SK-N-SH (cell line): Measurements from ENCODE around the gene HSD3B7. TPM values are rescaled to one million over a fixed set of nuclear protein-coding genes. Genes with fewer than 3 reads are reported as not detected.

ENCODE experiments used
- CTCF ChIA-PET: fragments of 300-600, 350-600 bp; formaldehyde crosslinking; extraction: SDS; loops from one replicate; lab custom pipeline; 2021; lab: Yijun Ruan, JAX
- POLR2A ChIA-PET: fragments of 350-600 bp; sonication (Branson Sonifier 250); formaldehyde crosslinking; extraction: SDS; loops from one replicate; lab custom pipeline; 2020; ENCODE audit warnings: antibody characterized with exemption, inconsistent platforms; lab: Yijun Ruan, JAX
- DNase-seq: peaks from one replicate; pipeline ENCODE4 v3.0.0; 2012
- H2AFZ ChIP-seq: fragments of 200-600 bp; sonication (generic); 2 replicates; pipeline ENCODE4 v1.8.1; 2016; ENCODE audit warnings: antibody characterized with exemption, mild to moderate bottlenecking, low read depth
- H3F3A ChIP-seq: fragments of 200-600 bp; sonication (generic); replicated peaks from 2 replicates; pipeline ENCODE3; 2016; ENCODE audit warnings: antibody characterized with exemption, mild to moderate bottlenecking; ENCODE audit not compliant: insufficient read depth
- H3K27ac ChIP-seq, 2 experiments: fragments of 200-500 bp in 1 of 2; fragments of 200-600 bp in 1 of 2; sonication (Bioruptor generic) in 1 of 2; sonication (generic), shearing (Covaris generic) in 1 of 2; 2 replicates each; pipeline versions ENCODE4 v1.5.1 to v1.6.1; 2014 to 2016; ENCODE audit warnings: low read depth in 2 of 2, inconsistent platforms in 1 of 2, low read length in 1 of 2, mild to moderate bottlenecking in 1 of 2, mixed read lengths in 1 of 2
- H3K27me3 ChIP-seq: fragments of 200-600 bp; sonication (generic), shearing (Covaris generic); 2 replicates; pipeline ENCODE4 v1.6.1; 2016; ENCODE audit warnings: mixed run types; ENCODE audit not compliant: insufficient read depth
- H3K36me3 ChIP-seq, 2 experiments: fragments of 200-500 bp in 1 of 2; fragments of 200-600 bp in 1 of 2; sonication (Bioruptor generic) in 1 of 2; sonication (generic) in 1 of 2; replicated peaks in 1 of 2; 2 replicates each; pipeline versions ENCODE3 to v1.5.1; 2014 to 2016; ENCODE audit warnings: low read length in 1 of 2, mild to moderate bottlenecking in 1 of 2; ENCODE audit not compliant: insufficient read depth in 2 of 2, control insufficient read depth in 1 of 2
- H3K4me1 ChIP-seq, 2 experiments: fragments of 200-500 bp in 1 of 2; fragments of 200-600 bp in 1 of 2; sonication (Bioruptor generic) in 1 of 2; sonication (generic), shearing (Covaris generic) in 1 of 2; 2 replicates each; pipeline versions ENCODE4 v1.5.1 to v1.6.1; 2014 to 2016; ENCODE audit warnings: low read depth in 1 of 2, low read length in 1 of 2, mixed run types in 1 of 2; ENCODE audit not compliant: insufficient read depth in 2 of 2, control insufficient read depth in 1 of 2
- H3K4me2 ChIP-seq: fragments of 200-600 bp; sonication (generic), shearing (Covaris generic); 2 replicates; pipeline ENCODE4 v1.6.1; 2017; ENCODE audit warnings: mixed run types
- H3K4me3 ChIP-seq, 2 experiments: fragments of 200-500 bp in 1 of 2; fragments of 200-600 bp in 1 of 2; sonication (Bioruptor generic) in 1 of 2; sonication (generic), shearing (Covaris generic) in 1 of 2; 2 replicates each; pipeline versions ENCODE4 v1.5.1 to v1.8.1; 2014 to 2016; ENCODE audit warnings: low read depth in 2 of 2, inconsistent platforms in 1 of 2, low read length in 1 of 2, mild to moderate bottlenecking in 1 of 2, mixed read lengths in 1 of 2, moderate library complexity in 1 of 2
- H3K79me2 ChIP-seq: fragments of 200-600 bp; sonication (generic); 2 replicates; pipeline ENCODE4 v1.8.1; 2017; ENCODE audit warnings: mild to moderate bottlenecking; ENCODE audit not compliant: insufficient read depth
- H3K9ac ChIP-seq: fragments of 200-600 bp; sonication (generic); 2 replicates; pipeline ENCODE4 v1.6.1; 2017; ENCODE audit warnings: mixed run types
- H3K9me2 ChIP-seq: fragments of 200-600 bp; sonication (generic); 2 replicates; pipeline ENCODE4 v1.6.1; 2017; ENCODE audit warnings: mixed run types
- H3K9me3 ChIP-seq: fragments of 200-600 bp; sonication (generic); 2 replicates; pipeline ENCODE4 v1.6.1; 2017; ENCODE audit warnings: mixed run types, mild to moderate bottlenecking, moderate library complexity
- H4K20me1 ChIP-seq: fragments of 200-600 bp; sonication (generic); 2 replicates; pipeline ENCODE4 v1.6.1; 2017; ENCODE audit warnings: mild to moderate bottlenecking, mixed run types; ENCODE audit not compliant: insufficient read depth
- CHD2 ChIP-seq: fragments of 150-350 bp; IDR thresholded peaks from 2 replicates; pipeline ENCODE4 v1.6.1; 2018; ENCODE audit warnings: low read length; ENCODE audit not compliant: partially characterized antibody
- EP300 ChIP-seq, 2 experiments: IDR thresholded peaks; 2 replicates each; pipeline versions ENCODE4 v1.4.0 to v1.6.1; 2012; ENCODE audit warnings: borderline replicate concordance in 1 of 2, low read depth in 1 of 2, low read length in 1 of 2
- FOSL2 ChIP-seq: IDR thresholded peaks from 2 replicates; pipeline ENCODE4 v1.4.0; 2012; ENCODE audit warnings: low read depth, mild to moderate bottlenecking, moderate library complexity, borderline replicate concordance
- FOXJ3 ChIP-seq: sonication (generic); formaldehyde crosslinking; IDR thresholded peaks from 2 replicates; pipeline ENCODE4 v1.5.1; 2020; ENCODE audit warnings: mild to moderate bottlenecking, missing genetic modification reagents
- GABPA ChIP-seq: IDR thresholded peaks from 2 replicates; pipeline ENCODE4 v1.4.0; 2012; ENCODE audit warnings: low read depth, mild to moderate bottlenecking
- MEF2A ChIP-seq: IDR thresholded peaks from 2 replicates; pipeline ENCODE4 v1.4.0; 2012; ENCODE audit warnings: low read depth, borderline replicate concordance
- MXI1 ChIP-seq: IDR thresholded peaks from 2 replicates; pipeline ENCODE4 v1.6.1; 2012; ENCODE audit warnings: mild to moderate bottlenecking, low read depth, low read length, improper control_type of control experiment
- NFIC ChIP-seq: IDR thresholded peaks from 2 replicates; pipeline ENCODE4 v1.4.0; 2012; ENCODE audit warnings: borderline replicate concordance
- NRF1 ChIP-seq: IDR thresholded peaks from 2 replicates; pipeline ENCODE4 v1.6.1; 2012; ENCODE audit warnings: low read depth, mild to moderate bottlenecking, low read length
- POLR2AphosphoS5 ChIP-seq: IDR thresholded peaks from 2 replicates; pipeline ENCODE4 v1.6.1; 2012; ENCODE audit warnings: low read depth, low read length
- RFX5 ChIP-seq: IDR thresholded peaks from 2 replicates; pipeline ENCODE4 v1.6.1; 2012; ENCODE audit warnings: mild to moderate bottlenecking, improper control_type of control experiment, low read length
- SIN3A ChIP-seq: IDR thresholded peaks from 2 replicates; pipeline ENCODE4 v1.6.1; 2012; ENCODE audit warnings: low read depth, mild to moderate bottlenecking, low read length, moderate library complexity, borderline replicate concordance
- SMC3 ChIP-seq: IDR thresholded peaks from 2 replicates; pipeline ENCODE4 v1.6.1; 2012; ENCODE audit warnings: low read depth, low read length, improper control_type of control experiment
- TAF1 ChIP-seq: IDR thresholded peaks from 2 replicates; pipeline ENCODE4 v1.6.1; 2012; ENCODE audit warnings: low read depth, mild to moderate bottlenecking, low read length, moderate library complexity, borderline replicate concordance
- TCF12 ChIP-seq: IDR thresholded peaks from 2 replicates; pipeline ENCODE4 v1.4.0; 2012
- TEAD4 ChIP-seq: IDR thresholded peaks from 2 replicates; pipeline ENCODE4 v1.4.0; 2012; ENCODE audit warnings: mild to moderate bottlenecking, borderline replicate concordance; ENCODE audit not compliant: insufficient read depth
- YY1 ChIP-seq: IDR thresholded peaks from 2 replicates; pipeline ENCODE4 v1.4.0; 2012; ENCODE audit warnings: low read depth, mild to moderate bottlenecking
- WGBS: methylation state at CpG from one replicate; pipeline ENCODE4 v1.1.6; 2017; ENCODE audit warnings: low lambda C conversion rate; 5-methylcytosine and 5-hydroxymethylcytosine counted together
- polyA plus RNA-seq, 3 experiments: library from polyadenylated mRNA; depleted of rRNA; stranded (reverse); fragments of >200 nt; gene quantifications; 2 replicates each; pipeline ENCODE4 v1.2.3, GENCODE V29; 2012
- TF ChIP-seq, protein P1 (sequence below): IDR thresholded peaks from 2 replicates; pipeline ENCODE4 v1.4.0; 2012; ENCODE audit warnings: low read depth, borderline replicate concordance
- TF ChIP-seq, protein P2 (sequence below): fragments of 150-350 bp; IDR thresholded peaks from 2 replicates; pipeline ENCODE4 v1.6.1; 2016; ENCODE audit warnings: mild to moderate bottlenecking, low read depth, low read length
- TF ChIP-seq, protein P3 (sequence below): IDR thresholded peaks from 2 replicates; pipeline ENCODE4; 2012
- TF ChIP-seq, protein P4 (sequence below): IDR thresholded peaks from 2 replicates; pipeline ENCODE4 v1.4.0; 2012; ENCODE audit warnings: low read depth

HSD3B7 gene
- polyA plus RNA-seq, 1 of the 3 experiments (the other 2 are of a cell fraction), result 12.2 TPM

DNA sequence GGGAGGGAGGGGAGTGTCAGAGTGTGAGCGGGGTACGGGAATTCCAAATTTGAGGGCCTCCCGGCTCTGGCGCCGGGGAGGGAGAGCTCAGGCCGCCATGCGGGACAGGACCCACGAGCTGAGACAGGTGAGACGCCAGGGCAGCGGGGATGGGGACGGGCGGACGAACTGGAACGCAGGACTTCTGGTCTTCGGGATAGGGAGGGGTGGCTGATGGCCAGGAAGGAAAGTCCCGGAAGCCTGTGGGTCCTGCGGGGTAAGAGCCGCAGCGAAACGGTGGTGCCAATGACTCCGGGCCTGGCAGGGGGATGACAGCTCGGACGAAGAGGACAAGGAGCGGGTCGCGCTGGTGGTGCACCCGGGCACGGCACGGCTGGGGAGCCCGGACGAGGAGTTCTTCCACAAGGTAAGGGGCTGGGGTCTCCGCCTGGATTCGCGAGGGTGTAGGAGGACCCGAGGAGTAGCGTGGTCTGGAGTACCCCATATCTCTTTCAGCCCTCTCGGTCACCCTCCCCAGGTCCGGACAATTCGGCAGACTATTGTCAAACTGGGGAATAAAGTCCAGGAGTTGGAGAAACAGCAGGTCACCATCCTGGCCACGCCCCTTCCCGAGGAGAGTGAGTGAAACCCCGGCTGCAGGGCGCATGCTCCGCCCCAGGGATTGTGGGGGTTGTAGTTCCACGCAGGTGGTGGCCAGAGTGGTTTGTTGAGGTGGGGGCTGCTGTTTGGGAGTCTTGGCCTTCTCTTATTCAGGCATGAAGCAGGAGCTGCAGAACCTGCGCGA, 48.9 kb downstream of the HSD3B7 start:
- Histone ChIP-seq H3K79me2 (peaks cover 19% of the 10 kb centered on the region), H3F3A (peaks cover 8% of the 10 kb centered on the region), H3K4me3 (peak overlapping the region; percentile 87 to 97)
- TF ChIP-seq SIN3A, result no peak; the same call in 1 of the 2 replicates
- TF ChIP-seq, protein P1, sequence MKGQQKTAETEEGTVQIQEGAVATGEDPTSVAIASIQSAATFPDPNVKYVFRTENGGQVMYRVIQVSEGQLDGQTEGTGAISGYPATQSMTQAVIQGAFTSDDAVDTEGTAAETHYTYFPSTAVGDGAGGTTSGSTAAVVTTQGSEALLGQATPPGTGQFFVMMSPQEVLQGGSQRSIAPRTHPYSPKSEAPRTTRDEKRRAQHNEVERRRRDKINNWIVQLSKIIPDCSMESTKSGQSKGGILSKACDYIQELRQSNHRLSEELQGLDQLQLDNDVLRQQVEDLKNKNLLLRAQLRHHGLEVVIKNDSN, result no peak
- TF ChIP-seq, protein P2, sequence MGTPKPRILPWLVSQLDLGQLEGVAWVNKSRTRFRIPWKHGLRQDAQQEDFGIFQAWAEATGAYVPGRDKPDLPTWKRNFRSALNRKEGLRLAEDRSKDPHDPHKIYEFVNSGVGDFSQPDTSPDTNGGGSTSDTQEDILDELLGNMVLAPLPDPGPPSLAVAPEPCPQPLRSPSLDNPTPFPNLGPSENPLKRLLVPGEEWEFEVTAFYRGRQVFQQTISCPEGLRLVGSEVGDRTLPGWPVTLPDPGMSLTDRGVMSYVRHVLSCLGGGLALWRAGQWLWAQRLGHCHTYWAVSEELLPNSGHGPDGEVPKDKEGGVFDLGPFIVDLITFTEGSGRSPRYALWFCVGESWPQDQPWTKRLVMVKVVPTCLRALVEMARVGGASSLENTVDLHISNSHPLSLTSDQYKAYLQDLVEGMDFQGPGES, result no peak
- TF ChIP-seq SMC3, result no peak
- no peak for TF ChIP-seq FOXJ3
- TF ChIP-seq TEAD4, result no peak
- peak; percentile 89 for TF ChIP-seq NRF1
- no peak for TF ChIP-seq TAF1
- TF ChIP-seq, protein P3, sequence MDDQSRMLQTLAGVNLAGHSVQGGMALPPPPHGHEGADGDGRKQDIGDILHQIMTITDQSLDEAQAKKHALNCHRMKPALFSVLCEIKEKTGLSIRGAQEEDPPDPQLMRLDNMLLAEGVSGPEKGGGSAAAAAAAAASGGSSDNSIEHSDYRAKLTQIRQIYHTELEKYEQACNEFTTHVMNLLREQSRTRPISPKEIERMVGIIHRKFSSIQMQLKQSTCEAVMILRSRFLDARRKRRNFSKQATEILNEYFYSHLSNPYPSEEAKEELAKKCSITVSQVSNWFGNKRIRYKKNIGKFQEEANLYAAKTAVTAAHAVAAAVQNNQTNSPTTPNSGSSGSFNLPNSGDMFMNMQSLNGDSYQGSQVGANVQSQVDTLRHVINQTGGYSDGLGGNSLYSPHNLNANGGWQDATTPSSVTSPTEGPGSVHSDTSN, result no peak
- TF ChIP-seq TCF12, result no peak
- TF ChIP-seq, protein P4, sequence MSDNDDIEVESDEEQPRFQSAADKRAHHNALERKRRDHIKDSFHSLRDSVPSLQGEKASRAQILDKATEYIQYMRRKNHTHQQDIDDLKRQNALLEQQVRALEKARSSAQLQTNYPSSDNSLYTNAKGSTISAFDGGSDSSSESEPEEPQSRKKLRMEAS, result peak; percentile 49
- peak; percentile 21; the same call in 1 of the 2 replicates for TF ChIP-seq GABPA
- TF ChIP-seq NFIC, result no peak
- TF ChIP-seq EP300 (IDR thresholded peaks at IDR 0.05; ENCODE audit: borderline replicate concordance in 1 of 2, low read depth in 1 of 2, low read length in 1 of 2), result no peak
- TF ChIP-seq POLR2AphosphoS5, result peak; percentile 46; the same call in 1 of the 2 replicates
- no peak for TF ChIP-seq YY1
- TF ChIP-seq MEF2A, result no peak
- no peak for TF ChIP-seq RFX5
- TF ChIP-seq MXI1, result peak; percentile 56
- no peak for TF ChIP-seq FOSL2
- peak; percentile 24 for TF ChIP-seq CHD2
- TF ChIP-seq, all 33 proteins: peak for 6
- ChIA-PET CTCF (interaction anchor here (0.6 to 1.6 kb wide), 3 partner anchors 11 to 109 kb away, joined by 3 to 5 read pairs (median 4); partner anchors contain the start of gene HSD3B7), POLR2A (interaction anchor here (0.6 to 1.5 kb wide), 4 partner anchors 39 to 147 kb away, joined by 3 to 5 read pairs (median 3); partner anchors contain the start of genes KAT8 and ZNF668)
- peaks cover 16 to 31% of the 10 kb centered on the region in 2 experiments for H3K36me3 ChIP-seq
- peak; percentile 98 for DNase-seq
- 8% methylated on average over 22 of the region's 47 CpGs for WGBS
- peak overlapping the region; percentile 84 for H3K9ac ChIP-seq
- peak overlapping the region; percentile 59 to 64 for H3K27ac ChIP-seq
- no peaks in the 10 kb centered on the region for H3K27me3 ChIP-seq
- no peaks in the 10 kb centered on the region for H3K9me2 ChIP-seq
- peaks cover 7% of the 10 kb centered on the region for H4K20me1 ChIP-seq
- peak overlapping the region; percentile 77 for H3K4me2 ChIP-seq
- H3K4me1 ChIP-seq, result peaks cover 9 to 10% of the 10 kb centered on the region in 2 experiments; a peak in 2 of 4 replicates
- H3K9me3 ChIP-seq, result no peaks in the 10 kb centered on the region
- H2AFZ ChIP-seq, result peak overlapping the region; percentile 81; the same call in 1 of the 2 replicates
